Duodenal mucosa (tissue), 2 donors: Measurements from ENCODE around the gene PSMD5.

Experiments used
- H3K27ac ChIP-seq: one replicate; pipeline ENCODE4 v1.7.0; 2013; ENCODE audit warnings: low read depth, low read length
- H3K27me3 ChIP-seq, 2 donors: one replicate each; pipeline ENCODE4 v1.7.0; 2013; ENCODE audit warnings: low read length in 2 of 2, control low read depth in 1 of 2; ENCODE audit not compliant: insufficient read depth in 2 of 2, control insufficient read depth in 1 of 2
- H3K36me3 ChIP-seq, 2 donors: one replicate each; pipeline ENCODE4 v1.7.0; 2013; ENCODE audit warnings: low read length in 2 of 2, control low read depth in 1 of 2; ENCODE audit not compliant: insufficient read depth in 2 of 2, control insufficient read depth in 1 of 2
- H3K4me1 ChIP-seq, 2 donors: one replicate each; pipeline ENCODE4 v1.7.0; 2013; ENCODE audit warnings: low read length in 2 of 2, control low read depth in 1 of 2; ENCODE audit not compliant: insufficient read depth in 2 of 2, control insufficient read depth in 1 of 2
- H3K4me3 ChIP-seq, 2 donors: one replicate each; pipeline ENCODE4 v1.7.0; 2013; ENCODE audit warnings: low read length in 2 of 2, low read depth in 1 of 2
- H3K9ac ChIP-seq, 2 donors: one replicate each; pipeline ENCODE4 v1.7.0; 2013; ENCODE audit warnings: low read length in 2 of 2, low read depth in 1 of 2
- H3K9me3 ChIP-seq, 2 donors: one replicate each; pipeline ENCODE4 v1.7.0; 2013; ENCODE audit warnings: low read length in 2 of 2, control low read depth in 1 of 2; ENCODE audit not compliant: control insufficient read depth in 1 of 2

PSMD5 gene

GRCh38 chr9:120768247-120768646 lies 74.5 kb downstream of the PSMD5 start:
- H3K9ac ChIP-seq = no peak overlapping the region
- H3K9me3 ChIP-seq = no peaks in the 10 kb centered on the region
- no peak overlapping the region for H3K27ac ChIP-seq
- peaks cover 26 to 73% of the 10 kb centered on the region in 2 donors for H3K36me3 ChIP-seq
- H3K4me3 ChIP-seq = no peak overlapping the region
- no peaks in the 10 kb centered on the region for H3K27me3 ChIP-seq
- peaks cover 12 to 13% of the 10 kb centered on the region in 2 donors for H3K4me1 ChIP-seq

- Histone ChIP-seq H3K9me3 (no peaks in the 10 kb centered on the region), H3K36me3 (peaks cover 32 to 75% of the 10 kb centered on the region in 2 donors), H3K9ac (no peak overlapping the region), H3K4me3 (no peak overlapping the region), H3K27ac (no peak overlapping the region), H3K4me1 (peaks cover 12 to 13% of the 10 kb centered on the region in 2 donors), H3K27me3 (no peaks in the 10 kb centered on the region)
These were observed 75.3 kb downstream of the PSMD5 start for GRCh38 chr9:120767451-120767850.
